GM18508 (cell line): Measurements from ENCODE around the gene CD2BP2.

ENCODE experiments used
- ATAC-seq: cut with Tn5 transposase; IDR thresholded peaks from one replicate; pipeline ENCODE4 v1.9.1; 2021; ENCODE audit warnings: moderate number of reproducible peaks; ENCODE audit not compliant: insufficient read depth, unreplicated experiment

The CD2BP2 gene

DNA sequence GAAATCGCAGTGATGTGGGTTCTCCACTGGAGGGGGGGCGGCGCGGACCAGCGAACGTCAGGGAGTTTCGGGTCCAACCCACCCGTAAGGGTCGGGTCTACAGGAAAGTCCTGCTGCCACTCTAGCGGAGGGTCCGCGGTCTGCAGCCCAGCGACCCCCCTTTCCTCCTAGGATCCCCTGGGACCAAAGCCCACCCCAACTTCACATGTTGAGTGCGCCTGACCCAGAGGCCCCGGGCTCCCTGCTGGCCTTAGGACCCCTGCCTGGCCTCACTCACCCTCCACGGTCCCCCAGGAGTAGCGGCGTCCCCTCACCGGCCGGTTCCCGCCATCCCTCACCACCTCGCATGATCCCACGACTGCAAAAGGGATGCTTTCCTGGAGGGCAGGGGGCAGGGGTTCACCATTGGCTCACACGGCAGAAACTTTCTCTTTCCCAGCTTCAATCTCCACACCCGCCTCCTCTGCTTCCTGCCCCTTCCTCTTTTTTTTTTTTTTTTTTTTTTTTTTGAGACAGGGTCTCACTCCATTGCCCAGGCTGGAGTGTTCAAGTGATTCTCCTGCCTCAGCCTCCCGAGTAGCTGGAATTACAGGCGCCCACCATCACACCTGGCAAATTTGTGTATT lies 24.2 kb upstream of the CD2BP2 start:
- no peak for ATAC-seq

DNA sequence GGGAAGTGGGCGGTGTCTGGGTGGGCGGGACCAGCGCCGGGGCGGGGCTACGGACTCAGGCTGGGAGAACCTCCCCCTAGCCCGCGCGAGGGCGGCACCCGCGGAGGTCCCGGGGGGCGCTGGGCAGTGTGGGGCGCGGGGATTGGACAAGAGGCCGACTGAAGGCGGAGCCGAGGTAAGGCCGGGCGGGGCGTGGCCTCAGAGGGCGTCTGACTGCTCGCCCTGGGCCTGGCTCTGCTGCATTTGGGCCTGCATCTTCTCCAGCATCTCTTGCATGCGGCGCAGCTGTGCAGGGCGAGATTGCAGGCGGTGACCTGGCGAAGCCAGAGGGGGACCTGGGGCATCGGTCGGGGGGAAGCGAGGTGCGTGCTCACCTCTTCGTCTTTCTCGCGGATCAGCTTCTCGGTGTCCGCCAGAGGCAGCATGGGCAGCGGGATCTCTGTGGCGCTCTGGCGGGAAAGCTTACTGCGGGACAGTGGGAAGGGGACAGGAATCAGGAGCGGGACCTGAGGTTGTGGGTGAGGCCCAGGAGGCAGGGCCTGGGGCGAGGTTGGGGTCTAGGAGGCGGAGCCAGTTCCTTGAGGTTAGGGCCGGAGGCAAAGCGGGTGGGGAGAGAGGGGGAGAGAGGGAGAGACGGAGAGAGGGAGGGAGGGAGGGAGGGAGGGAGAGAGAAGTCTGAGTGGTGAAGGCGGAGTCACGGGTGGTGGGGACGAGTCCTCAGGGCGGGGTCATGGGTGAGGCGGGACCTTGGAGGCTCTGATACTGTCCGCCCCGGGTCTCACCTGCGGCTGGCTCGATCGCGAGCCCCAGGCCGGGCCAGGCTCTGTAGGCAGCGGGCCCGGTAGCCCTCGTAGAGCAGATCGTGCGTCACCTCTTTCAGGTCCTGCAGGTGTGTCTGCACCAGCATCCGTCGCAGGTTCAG lies 23.4 kb upstream of the CD2BP2 start:
- peak; percentile 52 for ATAC-seq

DNA sequence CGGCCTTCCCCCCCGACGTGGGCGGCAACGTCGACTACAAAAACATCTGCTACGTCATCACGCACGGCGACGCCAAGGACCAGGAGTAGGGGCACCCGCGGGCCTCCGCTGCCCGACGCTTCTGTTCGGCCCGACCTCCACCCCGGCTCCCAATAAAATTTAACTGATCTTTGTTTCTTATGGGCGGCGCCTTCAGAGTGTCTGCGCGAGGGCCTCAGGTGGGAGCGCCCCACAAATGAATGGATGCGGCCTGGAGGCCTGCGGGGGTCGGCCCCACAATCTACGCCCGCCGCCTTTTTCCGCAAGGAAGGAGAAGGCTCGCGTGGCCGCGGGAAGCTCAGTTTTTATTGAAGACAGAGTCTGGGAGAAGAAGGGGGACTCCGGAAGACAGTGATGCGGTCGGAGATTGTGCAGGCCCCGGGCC lies 22.7 kb upstream of the CD2BP2 start:
- ATAC-seq = no peak

DNA sequence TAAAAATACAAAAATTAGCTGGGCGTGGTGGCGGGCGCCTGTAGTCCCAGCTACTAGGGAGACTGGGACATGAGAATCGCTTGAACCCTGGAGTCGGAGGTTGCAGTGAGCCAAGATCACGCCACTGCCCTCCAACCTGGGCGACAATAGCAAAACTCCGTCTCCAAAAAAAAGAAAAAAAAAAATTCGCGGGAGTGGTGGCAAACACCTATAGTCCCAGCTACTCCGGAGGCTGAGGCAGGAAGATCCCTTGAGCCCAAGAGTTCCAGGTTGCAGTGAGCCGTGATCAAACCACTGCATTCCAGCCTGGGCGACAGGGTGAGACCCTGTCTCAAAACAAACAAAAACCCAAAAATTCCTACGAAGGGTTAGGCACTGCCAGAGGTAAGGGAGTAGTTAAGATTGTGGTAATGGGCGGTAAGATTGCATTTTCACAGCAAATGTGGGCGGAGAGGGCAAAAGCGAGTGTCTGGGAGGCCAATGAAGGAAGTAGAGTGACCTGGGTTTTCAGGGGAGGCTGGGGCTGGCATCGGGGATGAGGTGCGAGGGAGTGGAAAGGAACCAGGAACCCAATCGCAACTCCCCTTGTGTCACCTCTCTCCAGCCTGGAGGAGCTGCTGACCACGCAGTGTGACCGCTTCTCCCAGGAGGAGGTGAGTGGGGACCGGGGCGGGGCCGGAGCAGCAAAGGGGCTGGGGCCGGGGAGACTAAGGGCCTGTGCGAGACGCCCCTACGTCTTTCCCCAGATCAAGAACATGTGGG lies 22.1 kb upstream of the CD2BP2 start:
- ATAC-seq = no peak

DNA sequence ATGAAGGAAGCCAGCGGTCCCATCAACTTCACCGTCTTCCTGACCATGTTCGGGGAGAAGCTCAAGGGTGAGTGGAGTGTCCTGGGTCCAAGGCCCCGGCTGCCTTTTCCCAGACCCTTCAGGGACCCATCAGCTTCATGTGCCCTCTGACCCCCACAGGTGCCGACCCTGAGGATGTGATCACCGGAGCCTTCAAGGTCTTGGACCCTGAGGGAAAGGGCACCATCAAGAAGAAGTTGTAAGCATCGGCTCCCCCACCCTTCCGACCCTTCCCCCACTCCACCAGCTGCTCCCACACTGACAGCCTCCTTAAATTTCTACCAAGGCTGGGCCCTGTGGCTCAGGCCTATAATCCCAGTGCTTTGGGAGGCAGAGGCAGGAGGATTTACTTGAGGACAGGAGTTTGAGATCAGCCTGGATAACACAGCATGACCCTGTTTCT lies 21.4 kb upstream of the CD2BP2 start:
- no peak for ATAC-seq

DNA sequence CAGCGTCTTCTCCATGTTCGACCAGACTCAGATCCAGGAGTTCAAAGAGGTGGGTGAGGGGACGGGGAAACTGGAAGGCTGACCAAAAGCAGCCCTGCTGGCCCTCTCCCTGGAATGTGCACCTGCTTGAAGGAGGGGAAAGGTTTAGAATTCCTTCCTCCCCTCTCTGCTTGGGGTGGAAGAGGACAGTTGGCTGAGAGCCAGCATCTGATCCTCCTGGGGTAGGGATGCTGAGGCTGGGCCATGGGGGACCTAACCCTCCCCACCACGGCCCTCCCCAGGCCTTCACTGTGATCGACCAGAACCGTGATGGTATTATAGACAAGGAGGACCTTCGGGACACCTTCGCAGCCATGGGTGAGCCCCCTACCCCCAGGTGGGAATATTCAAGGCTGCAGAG lies 20.8 kb upstream of the CD2BP2 start:
- no peak for ATAC-seq

DNA sequence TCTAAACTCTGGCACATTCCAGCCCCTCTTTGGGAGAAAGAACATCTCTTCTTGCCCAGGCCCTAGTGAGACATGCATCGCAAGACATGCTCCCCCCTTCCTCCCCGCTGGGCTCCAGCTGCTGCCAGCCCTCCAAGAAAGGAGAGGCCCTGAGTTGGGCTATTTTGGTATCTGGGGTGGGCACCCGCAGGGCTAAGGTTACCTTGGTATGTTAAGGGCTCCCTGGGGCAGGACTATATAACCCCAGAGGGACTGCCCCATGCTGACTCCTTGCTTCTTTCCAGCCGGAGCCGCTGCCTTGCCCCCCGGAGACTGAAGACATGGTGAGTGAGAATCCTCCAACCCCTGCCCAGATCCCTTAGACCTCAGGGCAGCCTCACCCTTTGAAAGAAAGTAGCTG lies 19.4 kb upstream of the CD2BP2 start, which contains the start of gene MYL11:
TSS of gene MYL11 (plus strand) at position 265 of the 400 bp plus-strand sequence. CDS start at position 321, 56 bp downstream.
- ATAC-seq = no peak

DNA sequence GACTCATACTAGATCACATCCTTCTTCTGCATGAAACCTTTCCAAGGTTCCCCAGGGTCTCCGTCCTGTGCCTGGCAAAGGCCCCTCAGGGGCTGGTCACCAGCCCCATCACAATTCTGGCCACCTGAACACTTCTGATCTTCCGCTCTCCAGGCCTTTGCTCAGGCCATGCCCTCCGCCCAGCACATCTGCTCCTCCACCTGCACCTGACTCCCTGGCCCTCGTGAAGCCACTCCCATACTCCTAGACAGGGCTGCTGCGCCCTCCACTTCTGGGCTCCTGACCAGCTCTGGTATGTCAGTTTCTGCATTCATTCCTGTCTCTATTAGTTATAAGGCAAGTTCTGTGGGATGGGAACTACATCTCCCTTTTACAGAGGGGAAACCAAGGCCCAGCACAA lies 17.6 kb upstream of the CD2BP2 start:
- no peak for ATAC-seq

DNA sequence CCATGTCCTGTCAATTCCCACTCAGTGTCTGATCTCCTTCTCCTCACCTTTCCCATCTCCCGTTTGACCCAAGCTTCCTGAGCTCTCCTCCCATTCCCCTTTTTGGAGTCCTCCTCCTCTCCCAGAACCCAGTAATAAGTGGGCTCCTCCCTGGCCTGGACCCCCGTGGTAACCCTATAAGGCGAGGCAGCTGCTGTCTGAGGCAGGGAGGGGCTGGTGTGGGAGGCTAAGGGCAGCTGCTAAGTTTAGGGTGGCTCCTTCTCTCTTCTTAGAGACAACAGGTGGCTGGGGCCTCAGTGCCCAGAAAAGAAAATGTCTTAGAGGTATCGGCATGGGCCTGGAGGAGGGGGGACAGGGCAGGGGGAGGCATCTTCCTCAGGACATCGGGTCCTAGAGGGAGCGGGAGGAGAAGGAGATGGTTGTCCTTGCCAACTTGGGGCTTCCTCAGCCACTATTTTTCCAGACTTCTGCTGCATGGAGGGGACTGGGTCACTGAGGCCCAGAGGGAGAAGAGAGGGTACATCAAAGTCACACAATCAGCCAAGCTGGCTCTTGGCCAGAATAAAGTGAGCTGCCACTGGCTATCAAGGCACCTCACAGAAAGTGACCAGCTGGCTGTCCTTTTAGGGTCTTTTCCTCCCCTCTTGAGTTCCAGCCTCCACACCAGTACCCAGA lies 17.1 kb upstream of the CD2BP2 start:
- ATAC-seq = no peak

DNA sequence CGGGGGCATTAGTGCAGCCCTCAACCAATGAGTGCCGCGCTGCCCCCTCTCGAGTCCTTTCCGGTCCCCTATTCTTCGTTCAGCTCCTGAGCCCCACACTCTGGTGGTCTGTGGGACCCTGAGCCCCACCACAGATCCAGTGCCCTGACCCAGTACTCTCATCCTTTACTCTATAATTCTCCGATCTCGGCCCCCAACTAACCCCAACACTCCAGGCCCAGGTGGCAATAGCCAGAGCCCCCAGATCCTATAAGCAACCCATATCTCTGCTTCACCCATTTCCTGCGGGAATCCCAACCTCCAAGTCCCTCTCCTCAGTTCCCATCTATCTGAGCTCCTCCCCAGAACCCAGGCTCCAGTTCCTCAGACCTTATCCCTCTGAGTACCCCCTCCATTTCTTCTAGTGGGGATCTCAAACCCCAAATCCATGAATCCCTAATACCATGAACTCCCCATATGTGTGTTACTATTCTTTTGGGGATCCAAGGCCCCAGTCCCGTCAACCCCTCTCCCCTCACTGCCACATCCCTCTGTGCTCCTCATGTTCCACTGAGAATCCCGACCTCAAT lies 16.2 kb upstream of the CD2BP2 start:
- ATAC-seq = no peak

DNA sequence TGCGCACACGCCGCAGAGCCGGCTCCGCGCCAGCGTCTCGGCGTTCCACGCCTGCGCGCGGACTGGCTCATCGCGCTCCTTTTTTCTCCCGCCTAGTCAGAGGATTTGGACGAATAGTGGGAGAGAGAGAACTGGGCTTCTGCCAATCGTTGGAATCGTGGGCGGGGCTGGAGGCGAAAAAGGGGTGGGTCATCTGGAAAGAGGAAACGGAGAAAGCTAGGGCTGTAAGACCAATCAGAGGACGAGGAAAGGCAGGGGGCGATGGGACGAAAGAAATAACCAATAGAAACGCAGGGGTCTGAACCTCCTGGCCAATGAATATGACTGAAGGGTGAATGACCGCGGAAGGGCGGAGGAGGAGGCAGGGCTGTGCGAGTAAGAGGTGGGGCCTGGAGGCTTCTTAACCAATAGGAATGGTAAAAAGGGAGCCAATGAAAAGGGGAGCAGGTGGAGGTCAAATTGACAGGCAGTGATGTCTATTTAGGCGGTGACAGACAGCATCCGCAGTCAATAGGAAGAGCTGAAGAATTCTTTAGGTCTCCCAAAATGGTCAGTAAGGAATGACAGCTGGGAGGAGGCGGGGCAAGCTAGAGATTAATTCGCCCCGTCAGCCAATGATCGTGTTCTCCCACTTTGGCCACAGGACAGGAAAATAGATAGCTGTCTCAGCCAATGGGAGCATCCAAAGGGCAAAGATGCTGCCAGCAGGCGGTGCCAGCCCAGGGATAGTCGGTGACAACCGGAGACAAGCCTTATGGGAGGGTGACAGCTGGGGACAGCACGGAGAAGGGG lies 15.5 kb upstream of the CD2BP2 start, which contains the start of gene TBC1D10B:
TSS of gene TBC1D10B (minus strand) at position 39 of the 792 bp plus-strand sequence. CDS start 311 bp downstream, outside the sequence.
- ATAC-seq = peak; percentile 73

DNA sequence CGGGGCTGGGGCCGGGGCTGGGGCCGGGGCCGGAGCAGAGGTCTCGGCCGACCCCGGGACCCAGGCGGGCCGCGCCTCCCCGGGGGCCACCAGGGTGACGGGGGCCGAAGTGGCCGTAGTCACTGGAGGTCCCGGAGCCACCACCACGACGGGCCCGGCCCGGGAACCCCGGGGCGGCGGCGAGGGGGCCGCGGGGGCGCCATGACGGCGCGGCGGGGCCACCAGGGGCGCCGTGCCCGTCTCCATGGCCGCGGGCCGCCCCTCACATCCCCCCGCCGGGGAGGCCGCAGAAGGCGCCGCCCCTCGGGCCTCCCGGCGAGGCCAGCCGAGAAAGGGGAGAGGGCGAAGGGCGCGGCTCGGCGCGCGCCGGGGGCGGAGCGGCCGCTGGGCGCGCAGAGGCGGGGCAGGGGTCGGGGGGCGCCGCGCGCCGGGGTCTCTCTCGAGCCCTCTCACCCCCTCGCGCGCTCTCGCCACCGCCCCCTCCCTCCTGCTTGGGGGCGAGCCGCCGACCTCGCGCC lies 14.9 kb upstream of the CD2BP2 start:
- ATAC-seq = no peak

DNA sequence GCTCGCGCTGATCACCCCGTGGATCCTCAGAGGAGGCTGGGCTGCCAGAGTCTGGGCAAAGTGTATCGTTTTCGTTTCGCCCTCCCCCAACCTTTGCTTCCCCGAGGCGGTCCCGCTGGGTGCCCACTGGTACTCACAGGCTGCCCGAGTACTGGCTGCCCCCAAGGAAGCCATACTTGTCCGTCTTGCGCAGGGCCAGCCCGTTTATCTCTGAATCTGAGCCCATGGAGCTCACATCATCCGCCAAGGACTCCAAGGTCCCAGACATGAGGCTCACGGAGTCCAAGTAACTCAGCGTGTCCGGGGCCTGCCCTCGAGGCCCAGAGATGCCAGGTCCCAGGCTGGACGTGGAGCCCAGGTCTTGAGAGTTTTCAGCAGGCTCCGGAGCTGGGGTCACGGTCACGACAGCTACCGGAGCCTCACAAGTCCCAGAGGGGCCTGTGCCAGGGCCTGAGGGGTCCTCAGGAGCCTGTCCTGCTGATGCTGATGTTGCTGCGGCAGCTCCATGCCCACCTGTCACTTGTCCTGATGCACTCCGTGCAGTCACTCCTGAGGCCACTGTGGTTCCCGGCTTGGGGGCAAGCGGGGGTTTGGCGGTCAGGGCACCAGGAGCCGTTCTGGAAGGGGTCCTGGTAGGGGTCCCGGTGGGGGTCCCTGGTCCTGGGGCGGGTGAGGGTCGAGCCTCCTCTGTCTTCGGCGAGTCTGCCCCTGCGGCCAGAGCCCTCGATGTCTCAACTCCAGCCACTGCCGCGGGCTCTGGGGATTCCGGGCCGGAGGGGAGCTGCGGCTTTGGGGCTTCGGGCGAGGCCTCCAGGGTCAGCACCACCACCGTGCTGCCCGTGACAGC lies 14.2 kb upstream of the CD2BP2 start:
- ATAC-seq = no peak

DNA sequence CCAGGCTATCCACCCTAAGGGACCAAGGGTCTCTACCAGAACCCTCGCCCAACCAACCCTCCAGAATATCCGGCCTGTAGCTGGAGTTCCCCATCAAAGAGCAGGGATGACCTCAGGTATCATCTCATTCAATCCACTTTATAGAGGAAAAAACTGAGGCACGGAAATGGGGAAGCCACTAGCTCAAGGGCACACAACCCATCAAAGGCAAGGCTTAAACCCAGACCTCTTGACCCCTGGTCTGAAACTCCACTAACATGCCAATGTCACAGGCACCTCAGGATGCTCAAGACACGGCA lies 13.6 kb upstream of the CD2BP2 start:
- ATAC-seq = no peak

DNA sequence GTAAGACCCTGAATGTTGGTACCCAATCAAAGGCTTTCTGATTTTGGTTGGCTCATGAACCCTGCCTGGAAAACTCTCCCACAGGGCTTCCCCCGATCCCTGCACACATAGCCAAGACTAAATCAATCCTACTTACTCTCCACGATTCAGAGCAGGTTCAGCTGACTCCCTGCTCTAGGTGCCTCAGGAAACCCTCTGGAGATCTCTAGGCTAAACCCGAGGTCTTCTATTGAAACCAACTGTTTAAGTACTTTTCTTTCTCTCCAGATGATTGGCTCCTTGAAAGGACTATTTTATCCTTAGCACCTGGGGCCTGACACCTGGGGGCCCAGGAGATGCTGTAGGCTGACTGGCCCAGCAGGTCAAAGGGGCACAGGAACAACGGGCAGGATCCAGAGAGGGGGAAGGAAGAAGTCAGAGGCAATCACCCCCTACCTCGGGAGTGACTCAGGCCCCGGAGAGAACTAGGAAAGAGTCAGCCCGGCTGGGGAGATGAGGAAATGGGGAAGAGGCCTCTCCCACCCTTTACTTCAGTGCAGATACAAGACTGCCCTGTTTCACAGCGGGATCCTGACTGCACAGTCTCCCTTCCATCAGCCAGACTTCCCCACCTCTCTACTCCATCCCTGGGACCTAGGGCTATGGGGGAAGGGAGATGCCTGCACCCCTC lies 13.1 kb upstream of the CD2BP2 start:
- no peak for ATAC-seq

DNA sequence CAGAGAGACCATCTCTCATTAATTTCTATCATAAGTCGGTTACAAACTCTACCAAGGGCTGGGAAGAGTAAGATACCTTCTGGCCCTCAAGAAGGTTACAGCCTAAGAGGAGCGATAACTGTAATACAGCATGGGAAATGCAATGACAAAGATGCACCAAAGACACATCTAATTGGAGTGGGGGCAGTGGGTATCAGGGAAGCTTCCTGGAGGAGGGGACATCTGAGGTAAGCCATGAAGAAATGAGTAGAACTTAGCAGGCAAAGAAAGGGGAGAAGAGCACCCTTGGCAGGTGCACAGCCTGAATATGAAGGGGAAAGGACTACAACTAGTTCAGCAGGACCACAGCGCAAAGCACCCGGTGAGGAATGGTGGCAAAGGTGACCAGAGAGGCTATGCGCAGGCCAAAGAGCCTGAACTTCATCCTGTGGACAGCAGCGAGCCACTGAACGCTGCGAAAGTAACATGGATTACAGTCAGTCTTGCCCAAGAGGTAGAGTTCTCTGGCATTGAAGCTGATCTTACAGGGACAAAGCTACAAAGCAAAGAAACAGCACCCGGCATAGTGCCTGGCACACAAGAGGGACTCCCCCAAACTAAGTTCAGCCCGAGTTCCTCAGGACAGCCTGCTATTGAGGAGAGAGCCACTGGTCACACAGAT lies 12.4 kb upstream of the CD2BP2 start:
- no peak for ATAC-seq

DNA sequence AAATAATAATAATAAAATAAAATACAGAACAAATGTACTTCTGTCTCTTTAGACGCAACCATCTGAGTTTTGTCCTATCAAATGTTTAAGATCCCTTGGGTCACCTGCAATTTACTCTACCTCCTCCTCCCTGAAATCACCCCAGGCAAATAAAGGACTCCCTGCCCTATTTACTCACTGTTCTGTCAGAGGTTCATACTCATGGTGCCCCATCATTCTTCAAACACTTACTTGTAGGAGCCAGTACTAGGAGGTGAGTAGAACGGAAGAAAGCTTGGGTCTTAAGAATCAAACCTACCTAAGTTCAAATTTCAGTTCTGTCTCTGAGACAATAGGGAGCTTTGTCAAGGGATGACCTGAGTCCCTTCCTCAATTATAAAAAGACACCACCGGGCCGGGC lies 11.4 kb upstream of the CD2BP2 start:
- ATAC-seq = no peak
